Erythroblast (primary cell): ENCODE results near the gene SLC6A13.
"Not testable (repeated sequence)": the region's sequence is repeated elsewhere in the genome, so short reads cannot be mapped to it uniquely, and the experiment has no call there.

Source experiments
- DNase-seq, 2 experiments: peaks; one replicate each; lab custom pipeline; 2025; lab: John Stamatoyannopoulos, UW
- GATA1 ChIP-seq: IDR thresholded peaks from 2 replicates; pipeline ENCODE4 v1.6.1; 2011; ENCODE audit warnings: low read depth, mild to moderate bottlenecking, control low read depth, low read length, moderate library complexity
- POLR2A ChIP-seq: IDR thresholded peaks from 2 replicates; pipeline ENCODE4 v1.6.1; 2011; ENCODE audit warnings: mild to moderate bottlenecking, low read length

Gene SLC6A13

GRCh38 chr12:254039-254438 lies 8.6 kb downstream of the SLC6A13 start:
- no peak for DNase-seq
- TF ChIP-seq POLR2A = no peak
- no peak for TF ChIP-seq GATA1

- no peak for DNase-seq
- no peak for TF ChIP-seq GATA1
- TF ChIP-seq POLR2A = no peak
These were observed 9.4 kb downstream of the SLC6A13 start for GRCh38 chr12:253116-253831.

- DNase-seq = no peak
- TF ChIP-seq POLR2A (no peak), GATA1 (no peak)
These were observed 10.0 kb downstream of the SLC6A13 start for GRCh38 chr12:252636-253035.

GRCh38 chr12:247271-247670 lies 15.4 kb downstream of the SLC6A13 start:
- peak in 1 of 2 experiments; percentile 14 for DNase-seq

GRCh38 chr12:243381-243780 lies 19.3 kb downstream of the SLC6A13 start:
- no peak for DNase-seq
- no peak for TF ChIP-seq POLR2A
- TF ChIP-seq GATA1 = no peak

More at GRCh38 chr12:247271-247670, 15.4 kb downstream of the SLC6A13 start:
- no peak for TF ChIP-seq POLR2A
- TF ChIP-seq GATA1 = no peak

- TF ChIP-seq GATA1 (no peak), POLR2A (no peak)
These were observed 20.1 kb downstream of the SLC6A13 start for GRCh38 chr12:242496-242895.

DNA sequence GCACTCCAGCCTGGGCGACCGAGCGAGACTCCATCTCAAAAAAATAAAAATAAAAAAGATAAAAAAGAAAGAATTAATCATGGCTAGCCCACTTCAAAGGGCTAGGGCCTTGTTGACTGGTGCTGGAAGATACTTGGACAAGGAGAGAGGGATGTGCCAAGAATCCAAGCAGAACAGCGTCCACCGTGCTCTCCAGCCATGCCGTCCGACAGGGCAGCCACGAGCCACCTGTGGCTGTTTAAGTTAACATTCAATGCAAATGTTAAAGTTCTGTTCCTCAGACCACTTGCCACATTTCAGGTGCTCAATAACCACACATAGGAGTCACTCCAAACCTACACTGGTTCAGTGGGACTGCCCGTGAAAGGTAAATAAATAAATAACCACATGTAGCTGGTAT lies 21.4 kb downstream of the SLC6A13 start:
- TF ChIP-seq GATA1 (no peak), POLR2A (no peak)
- DNase-seq = no peak

More at GRCh38 chr12:242496-242895, 20.1 kb downstream of the SLC6A13 start:
- no peak for DNase-seq

DNA sequence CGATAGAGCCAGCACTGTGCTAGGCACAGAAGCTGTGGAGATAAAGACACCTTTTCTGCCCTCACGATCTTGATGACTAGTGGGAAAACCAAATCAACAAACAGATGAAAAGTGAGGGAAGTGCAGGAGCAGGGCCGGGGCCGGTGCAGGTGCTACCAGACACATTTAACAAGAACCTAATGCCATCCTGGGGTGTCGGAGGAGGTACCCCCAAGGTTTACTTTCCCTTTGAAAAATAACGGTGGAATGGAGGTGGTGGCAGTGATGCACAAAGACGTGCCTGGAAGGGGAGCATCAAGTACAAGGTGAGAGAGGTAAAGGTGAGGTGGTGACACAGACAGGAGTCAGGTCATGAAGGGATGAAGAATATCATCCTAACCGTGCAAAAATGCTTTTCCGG lies 22.1 kb downstream of the SLC6A13 start:
- no peak for TF ChIP-seq GATA1
- TF ChIP-seq POLR2A = no peak
- DNase-seq = no peak

DNA sequence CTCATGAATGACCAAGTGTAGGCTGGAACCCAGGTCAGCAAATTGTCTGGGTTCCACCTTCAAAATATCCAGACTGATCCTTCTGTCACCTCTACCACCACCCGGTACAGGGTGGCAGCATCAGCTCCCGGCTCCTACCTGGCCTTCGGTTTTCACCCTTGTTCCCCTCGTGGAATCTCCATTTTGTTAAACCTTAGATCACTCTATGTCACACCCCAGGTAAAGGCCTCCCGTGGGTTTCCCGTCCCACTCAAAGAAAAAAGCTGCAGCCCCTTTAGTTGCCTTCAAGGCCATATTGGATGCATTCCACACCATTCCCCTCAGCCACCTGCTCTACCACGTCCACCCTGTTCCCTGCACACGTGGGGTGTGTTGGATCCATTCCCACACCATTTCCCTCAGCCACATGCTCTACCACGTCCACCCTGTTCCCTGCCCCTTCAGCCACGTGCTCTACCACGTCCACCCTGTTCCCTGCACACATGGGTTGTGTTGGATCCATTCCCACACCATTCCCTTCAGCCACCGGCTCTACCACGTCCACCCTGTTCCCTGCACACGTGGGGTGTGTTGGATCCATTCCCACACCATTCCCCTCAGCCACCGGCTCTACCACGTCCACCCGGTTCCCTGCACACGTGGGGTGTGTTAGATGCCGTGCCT lies 23.8 kb downstream of the SLC6A13 start:
- TF ChIP-seq GATA1 (no peak), POLR2A (no peak)
- DNase-seq = no peak

GRCh38 chr12:238116-238515 lies 24.5 kb downstream of the SLC6A13 start:
- no peak for DNase-seq
- TF ChIP-seq GATA1 (no peak), POLR2A (no peak)

- TF ChIP-seq GATA1 (no peak), POLR2A (no peak)
- DNase-seq = no peak
These were observed 25.4 kb downstream of the SLC6A13 start for GRCh38 chr12:237026-237815.

DNA sequence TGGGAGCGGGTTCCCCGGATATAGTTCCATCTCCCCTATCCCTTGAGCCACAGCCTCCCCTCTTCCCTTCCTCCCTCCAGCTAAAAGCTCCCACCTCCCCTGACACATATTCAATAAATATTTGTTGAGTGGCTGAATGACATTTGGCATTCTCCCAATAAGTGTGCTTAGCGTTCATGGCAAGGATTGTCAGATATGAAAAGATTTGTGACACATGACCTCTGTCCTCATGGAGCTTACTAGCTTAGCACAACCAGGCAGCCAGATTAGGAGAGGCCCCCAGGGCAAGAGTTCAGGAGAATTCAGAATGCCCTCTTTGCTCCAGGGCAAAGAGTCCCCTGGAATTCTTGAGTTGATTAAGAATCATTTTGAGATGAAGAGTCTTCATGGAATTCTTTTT lies 26.2 kb downstream of the SLC6A13 start:
- TF ChIP-seq GATA1 (no peak), POLR2A (no peak)
- no peak for DNase-seq

GRCh38 chr12:235967-236366 lies 26.7 kb downstream of the SLC6A13 start:
- DNase-seq = not testable (repeated sequence)

DNA sequence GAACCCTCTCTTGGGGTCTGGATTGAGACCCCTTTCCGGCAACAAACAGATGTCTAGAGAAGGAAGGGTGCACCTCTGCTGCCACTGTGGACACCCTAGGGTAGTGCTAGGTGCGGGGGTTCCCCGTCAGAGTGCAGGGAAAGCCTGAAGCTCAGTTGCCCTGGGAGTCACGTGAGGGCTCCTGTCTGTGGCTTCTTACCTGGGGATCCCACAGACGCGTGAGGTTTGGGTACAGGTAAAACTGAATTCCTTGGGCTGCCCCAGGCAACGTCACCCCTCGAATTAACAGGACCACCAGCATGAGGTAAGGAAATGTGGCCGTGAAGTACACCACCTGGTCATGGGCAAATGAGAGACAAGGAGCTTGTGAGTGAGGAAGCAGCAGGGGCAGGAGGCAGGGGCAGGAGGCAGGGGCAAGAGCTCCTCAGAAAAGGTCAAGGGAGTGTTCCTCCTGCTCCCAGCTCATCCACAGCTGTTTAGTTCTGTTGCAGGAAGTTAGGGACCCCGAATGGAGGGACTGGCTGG lies 27.7 kb downstream of the SLC6A13 start:
- TF ChIP-seq GATA1 (no peak), POLR2A (no peak)
- no peak for DNase-seq

GRCh38 chr12:234019-234418 lies 28.6 kb downstream of the SLC6A13 start:
- DNase-seq = no peak
- TF ChIP-seq GATA1 = no peak
- TF ChIP-seq POLR2A = no peak
